Stimulated activated naive CD8-positive, alpha-beta T cell treated with anti-CD3 and anti-CD28 coated beads, Interleukin-15, Interleukin-2, amounts not matched to agents 100 ng/mL and 50 ng/mL, for 24 hours (primary cell): ENCODE measurements around the gene CETP.

Experiments used
- H3K27ac Mint-ChIP-seq: one replicate; pipeline ENCODE4 v1.8.0; 2021; ENCODE audit warnings: mild to moderate bottlenecking, mixed read lengths
- H3K27me3 Mint-ChIP-seq: one replicate; pipeline ENCODE4 v1.8.0; 2021; ENCODE audit warnings: mixed read lengths
- H3K36me3 Mint-ChIP-seq: one replicate; pipeline ENCODE4 v1.8.0; 2021; ENCODE audit warnings: low read depth, mixed read lengths
- H3K4me1 Mint-ChIP-seq: one replicate; pipeline ENCODE4 v1.8.0; 2021; ENCODE audit warnings: low read depth, mixed read lengths
- H3K4me3 Mint-ChIP-seq: one replicate; pipeline ENCODE4 v1.8.0; 2021; ENCODE audit warnings: mild to moderate bottlenecking, mixed read lengths
- H3K9me3 Mint-ChIP-seq: one replicate; pipeline ENCODE4 v1.8.0; 2021; ENCODE audit warnings: mixed read lengths

The CETP gene

GRCh38 chr16:57032931-57033330, 71.2 kb downstream of the CETP start:
- H3K9me3 Mint-ChIP-seq: no peaks in the 10 kb centered on the region
- peaks cover 82% of the 10 kb centered on the region for H3K36me3 Mint-ChIP-seq
- no peak overlapping the region for H3K4me3 Mint-ChIP-seq
- no peaks in the 10 kb centered on the region for H3K27me3 Mint-ChIP-seq
- H3K27ac Mint-ChIP-seq: no peak overlapping the region
- H3K4me1 Mint-ChIP-seq: peaks cover 75% of the 10 kb centered on the region
